Measurements from ENCODE around the gene PAX8. TPM values are rescaled to one million over a fixed set of nuclear protein-coding genes. Genes with fewer than 3 reads are reported as not detected.
"Not testable (repeated sequence)": the region's sequence is repeated elsewhere in the genome, so short reads cannot be mapped to it uniquely, and the experiment has no call there.

Gene PAX8
- total and polyA plus RNA-seq, 7 donors = 0.41 to 10.8 (median 0.93) TPM; not detected in 1

GRCh38 chr2:113305146-113305545, 26.4 kb upstream of the PAX8 start:
- Histone ChIP-seq H3K4me1 (no peaks in the 10 kb centered on the region), H3K4me3 (no peak overlapping the region), H3K9me3 (no peaks in the 10 kb centered on the region), H3K27me3 (no peaks in the 10 kb centered on the region), H3K27ac (no peak overlapping the region), H3K36me3 (no peaks in the 10 kb centered on the region)
- intact Hi-C loops (cut with DNase I) = no loop called here
- 96% methylated on average over 6 of the region's 6 CpGs for WGBS, 2 donors
- no peak for DNase-seq
- TF ChIP-seq POLR2A (IDR thresholded peaks at IDR 0.05) = no peak
- no peak for TF ChIP-seq POLR2AphosphoS5 (IDR thresholded peaks at IDR 0.05)
- no peak for TF ChIP-seq EP300 (IDR thresholded peaks at IDR 0.05)
- TF ChIP-seq, protein P1, sequence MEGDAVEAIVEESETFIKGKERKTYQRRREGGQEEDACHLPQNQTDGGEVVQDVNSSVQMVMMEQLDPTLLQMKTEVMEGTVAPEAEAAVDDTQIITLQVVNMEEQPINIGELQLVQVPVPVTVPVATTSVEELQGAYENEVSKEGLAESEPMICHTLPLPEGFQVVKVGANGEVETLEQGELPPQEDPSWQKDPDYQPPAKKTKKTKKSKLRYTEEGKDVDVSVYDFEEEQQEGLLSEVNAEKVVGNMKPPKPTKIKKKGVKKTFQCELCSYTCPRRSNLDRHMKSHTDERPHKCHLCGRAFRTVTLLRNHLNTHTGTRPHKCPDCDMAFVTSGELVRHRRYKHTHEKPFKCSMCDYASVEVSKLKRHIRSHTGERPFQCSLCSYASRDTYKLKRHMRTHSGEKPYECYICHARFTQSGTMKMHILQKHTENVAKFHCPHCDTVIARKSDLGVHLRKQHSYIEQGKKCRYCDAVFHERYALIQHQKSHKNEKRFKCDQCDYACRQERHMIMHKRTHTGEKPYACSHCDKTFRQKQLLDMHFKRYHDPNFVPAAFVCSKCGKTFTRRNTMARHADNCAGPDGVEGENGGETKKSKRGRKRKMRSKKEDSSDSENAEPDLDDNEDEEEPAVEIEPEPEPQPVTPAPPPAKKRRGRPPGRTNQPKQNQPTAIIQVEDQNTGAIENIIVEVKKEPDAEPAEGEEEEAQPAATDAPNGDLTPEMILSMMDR (IDR thresholded peaks at IDR 0.05) = no peak

DNA sequence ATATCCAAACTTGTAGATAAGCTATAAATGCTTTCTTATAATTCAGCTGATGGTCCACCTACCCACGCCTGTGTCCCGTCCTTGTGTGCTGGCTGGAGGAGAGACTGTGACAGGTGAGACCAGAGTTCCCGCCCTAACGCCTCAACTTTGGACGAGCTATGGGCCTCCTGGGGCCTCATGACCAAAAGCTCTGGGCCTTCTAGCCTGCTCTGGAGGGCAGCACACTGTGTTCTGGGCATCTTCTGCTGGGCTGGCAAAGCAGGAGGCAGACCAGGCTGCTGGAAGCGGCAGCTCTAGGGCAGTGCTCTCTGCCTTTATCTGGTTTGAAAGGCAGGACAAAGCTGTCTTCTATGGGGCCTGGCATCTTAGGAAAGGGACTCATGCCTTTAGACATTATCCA, 26.0 kb upstream of the PAX8 start:
- TF ChIP-seq, protein P1 (IDR thresholded peaks at IDR 0.05) = no peak
- TF ChIP-seq EP300 (IDR thresholded peaks at IDR 0.05) (no peak), POLR2A (IDR thresholded peaks at IDR 0.05) (no peak), POLR2AphosphoS5 (IDR thresholded peaks at IDR 0.05) (no peak)
- Histone ChIP-seq H3K27ac (no peak overlapping the region), H3K4me1 (no peaks in the 10 kb centered on the region), H3K9me3 (no peaks in the 10 kb centered on the region), H3K27me3 (no peaks in the 10 kb centered on the region), H3K4me3 (no peak overlapping the region), H3K36me3 (no peaks in the 10 kb centered on the region)
- intact Hi-C loops (cut with DNase I) = no loop called here
- WGBS, 2 donors = 89 to 92% methylated on average over 6 of the region's 6 CpGs
- DNase-seq = no peak

DNA sequence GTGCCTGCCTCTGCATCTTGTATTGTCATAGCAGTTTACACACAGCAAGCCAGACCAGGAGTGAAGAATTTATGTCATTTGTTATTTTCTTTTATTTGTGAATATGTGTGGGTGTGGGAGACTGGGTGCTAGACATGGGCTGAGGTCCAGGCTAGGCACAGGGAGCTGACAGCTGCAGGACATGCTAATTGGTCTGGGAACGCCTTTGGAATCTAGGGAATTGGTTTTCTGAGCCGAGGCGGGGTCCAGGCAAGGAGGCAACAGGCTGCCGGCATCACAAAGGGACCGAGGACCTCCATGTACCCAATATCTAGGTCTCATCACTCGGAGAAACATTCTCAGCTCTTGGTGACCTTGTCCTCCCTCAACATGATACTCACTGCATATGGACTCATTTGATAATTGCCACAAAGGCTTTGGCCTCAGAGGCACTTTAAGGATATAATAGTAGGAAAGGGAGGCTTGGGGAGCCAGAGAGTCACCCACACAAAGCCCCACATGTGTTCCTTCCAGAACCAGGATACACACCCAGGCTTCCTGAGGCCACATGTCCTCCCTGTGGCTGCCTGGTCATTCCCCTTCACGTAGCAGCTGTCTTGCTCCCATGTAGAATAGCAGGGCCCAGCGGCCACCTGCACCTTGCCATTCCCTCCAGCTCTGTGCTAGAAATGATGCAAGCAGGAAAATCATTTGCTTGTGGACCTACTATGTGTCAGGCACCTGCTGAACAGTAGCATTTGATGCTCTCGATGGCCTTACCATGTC, 23.7 kb upstream of the PAX8 start:
- DNase-seq; H3K4me1 ChIP-seq; H3K9me3 ChIP-seq; intact Hi-C loops (cut with DNase I); H3K27me3 ChIP-seq; H3K27ac ChIP-seq; H3K4me3 ChIP-seq; H3K36me3 ChIP-seq: not testable (repeated sequence)
- WGBS, 2 donors = 67 to 78% methylated on average over 9 of the region's 9 CpGs

- TF ChIP-seq POLR2A (IDR thresholded peaks at IDR 0.05) (no peak), POLR2AphosphoS5 (IDR thresholded peaks at IDR 0.05) (no peak), EP300 (IDR thresholded peaks at IDR 0.05) (no peak)
- TF ChIP-seq, protein P1 (IDR thresholded peaks at IDR 0.05) = no peak
- 87 to 95% methylated on average over 4 of the region's 4 CpGs for WGBS, 2 donors
- Histone ChIP-seq H3K36me3 (no peaks in the 10 kb centered on the region), H3K4me1 (no peaks in the 10 kb centered on the region), H3K27me3 (no peaks in the 10 kb centered on the region), H3K4me3 (no peak overlapping the region), H3K27ac (no peak overlapping the region), H3K9me3 (no peaks in the 10 kb centered on the region)
- DNase-seq = no peak
- intact Hi-C loops (cut with DNase I) = no loop called here
Measured at GRCh38 chr2:113300281-113300680, 21.6 kb upstream of the PAX8 start.

DNA sequence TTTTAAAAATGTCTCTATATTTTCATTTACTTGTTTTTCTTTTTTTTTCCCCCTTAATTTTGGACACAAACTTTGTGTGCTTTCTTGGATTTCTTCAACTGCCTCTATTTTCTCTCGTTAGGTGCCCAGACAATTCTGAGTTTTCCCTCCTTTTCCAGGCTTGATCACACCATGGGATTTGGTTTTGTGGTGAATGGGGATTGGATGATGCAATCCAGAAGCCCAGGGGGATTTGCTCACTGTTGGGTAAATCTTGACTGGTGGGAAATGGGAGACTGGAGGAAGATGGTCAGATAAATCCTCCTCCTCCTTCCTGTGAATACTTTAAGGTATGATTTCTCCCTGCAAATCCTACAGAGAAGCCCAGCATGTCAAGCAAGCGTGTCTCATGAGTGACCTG, 19.5 kb upstream of the PAX8 start:
- Histone ChIP-seq H3K36me3 (no peaks in the 10 kb centered on the region), H3K4me3 (no peak overlapping the region), H3K27ac (no peak overlapping the region), H3K27me3 (no peaks in the 10 kb centered on the region), H3K4me1 (no peaks in the 10 kb centered on the region), H3K9me3 (no peaks in the 10 kb centered on the region)
- 91 to 92% methylated on average over 2 of the region's 2 CpGs for WGBS, 2 donors
- intact Hi-C loops (cut with DNase I) = no loop called here
- TF ChIP-seq, protein P1 (IDR thresholded peaks at IDR 0.05) = no peak
- TF ChIP-seq EP300 (IDR thresholded peaks at IDR 0.05) = no peak
- DNase-seq = no peak

DNA sequence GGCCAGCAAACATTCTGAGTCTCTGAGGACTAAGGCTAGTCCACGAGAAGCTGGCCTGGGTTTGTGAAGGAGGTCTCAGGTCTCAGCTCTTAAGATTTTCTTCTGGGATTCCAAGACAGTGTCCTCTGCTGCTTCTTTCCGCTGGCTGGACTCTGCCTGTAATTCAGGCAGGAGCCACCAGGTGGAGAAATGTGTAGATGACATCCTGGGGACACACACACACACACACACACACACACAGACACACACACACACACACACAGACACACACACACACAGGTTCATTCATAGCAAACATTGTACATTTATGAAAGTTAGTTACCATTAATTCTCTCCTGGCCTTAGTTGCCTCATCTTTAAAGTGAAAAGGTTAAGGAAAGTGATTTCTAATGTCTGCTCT, 18.9 kb upstream of the PAX8 start:
- DNase-seq; H3K27ac ChIP-seq; intact Hi-C loops (cut with DNase I); H3K36me3 ChIP-seq; H3K4me3 ChIP-seq; H3K27me3 ChIP-seq; H3K9me3 ChIP-seq; H3K4me1 ChIP-seq: not testable (repeated sequence)
- 22 to 60% methylated on average over 2 of the region's 2 CpGs for WGBS, 2 donors
